HG03354 (cell line): ENCODE data around the gene POLRMT.
"Not testable (repeated sequence)": the region's sequence is repeated elsewhere in the genome, so short reads cannot be mapped to it uniquely, and the experiment has no call there.

Source experiments
- ATAC-seq: cut with Tn5 transposase; IDR thresholded peaks from one replicate; pipeline ENCODE4 v1.9.1; 2021; ENCODE audit warnings: mild to moderate bottlenecking; ENCODE audit not compliant: unreplicated experiment, poor library complexity, severe bottlenecking

POLRMT gene

DNA sequence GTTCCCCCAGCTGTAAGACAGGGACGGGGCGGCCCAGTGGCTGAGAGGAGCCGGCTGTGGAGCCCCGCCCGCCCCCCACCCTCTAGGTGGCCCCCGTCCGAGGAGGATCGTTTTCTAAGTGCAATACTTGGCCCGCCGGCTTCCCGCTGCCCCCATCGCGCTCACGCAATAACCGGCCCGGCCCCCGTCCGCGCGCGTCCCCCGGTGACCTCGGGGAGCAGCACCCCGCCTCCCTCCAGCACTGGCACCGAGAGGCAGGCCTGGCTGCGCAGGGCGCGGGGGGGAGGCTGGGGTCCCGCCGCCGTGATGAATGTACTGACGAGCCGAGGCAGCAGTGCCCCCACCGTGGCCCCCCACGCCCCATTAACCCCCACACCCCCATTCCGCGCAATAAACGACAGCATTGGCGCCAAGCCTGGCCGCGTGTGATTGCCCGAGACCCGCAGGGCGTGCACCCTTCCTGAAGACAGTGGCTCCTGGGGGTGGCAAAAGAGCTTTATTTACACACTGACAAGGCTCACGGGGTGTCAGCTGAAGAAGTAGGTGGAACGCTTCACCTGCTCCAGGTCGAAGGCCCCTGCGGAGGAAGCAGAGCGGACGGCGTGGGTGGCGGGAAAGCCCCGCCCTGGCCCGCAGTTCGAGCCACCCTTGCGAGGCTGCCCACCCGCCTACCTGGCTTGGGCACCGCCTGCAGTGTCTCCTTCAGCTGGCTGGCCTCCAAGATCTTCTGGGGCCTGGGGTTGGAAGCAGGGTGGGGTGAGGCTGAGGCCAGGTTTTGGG is 16.4 kb downstream of the POLRMT start:
- ATAC-seq: no peak

DNA sequence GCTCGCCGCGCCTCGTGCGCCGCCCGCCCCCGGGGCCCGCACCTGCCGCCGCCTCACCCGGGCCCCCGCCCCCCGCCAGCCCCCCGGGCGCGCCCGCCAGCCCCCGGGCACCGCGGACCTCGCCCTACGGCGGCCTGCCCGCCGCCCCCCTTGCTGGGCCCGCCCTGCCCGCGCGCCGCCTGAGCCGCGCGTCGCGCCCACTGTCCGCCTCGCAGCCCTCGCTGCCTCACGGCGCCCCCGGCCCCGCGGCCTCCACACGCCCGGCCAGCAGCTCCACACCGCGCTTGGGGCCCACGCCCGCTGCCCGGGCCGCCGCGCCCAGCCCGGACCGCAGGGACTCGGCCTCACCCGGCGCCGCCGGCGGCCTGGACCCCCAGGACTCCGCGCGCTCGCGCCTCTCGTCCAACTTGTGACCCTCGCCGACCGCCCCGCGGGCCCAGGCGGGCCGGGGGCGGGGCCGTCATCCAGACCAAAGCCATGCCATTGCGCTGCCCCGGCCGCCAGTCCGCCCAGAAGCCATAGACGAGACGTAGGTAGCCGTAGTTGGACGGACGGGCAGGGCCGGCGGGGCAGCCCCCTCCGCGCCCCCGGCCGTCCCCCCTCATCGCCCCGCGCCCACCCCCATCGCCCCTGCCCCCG is 17.2 kb downstream of the POLRMT start:
- no peak for ATAC-seq

DNA sequence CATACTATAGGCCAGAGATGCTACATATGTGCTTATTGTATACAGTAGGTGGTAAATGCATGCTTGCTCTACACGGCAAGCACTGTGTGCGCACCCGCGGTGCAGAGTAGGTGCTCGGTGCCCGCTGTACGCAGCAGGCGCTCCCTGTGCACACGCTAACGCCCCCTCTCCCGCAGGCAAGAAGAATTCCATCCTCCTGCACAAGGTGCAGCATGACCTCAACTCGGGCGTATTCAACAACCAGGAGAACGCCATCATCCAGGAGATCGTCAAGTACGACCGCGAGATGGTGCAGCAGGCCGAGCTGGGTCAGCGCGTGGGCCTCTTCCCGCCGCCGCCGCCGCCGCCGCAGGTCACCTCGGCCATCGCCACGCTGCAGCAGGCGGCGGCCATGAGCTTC is 17.7 kb downstream of the POLRMT start:
- ATAC-seq: no peak

DNA sequence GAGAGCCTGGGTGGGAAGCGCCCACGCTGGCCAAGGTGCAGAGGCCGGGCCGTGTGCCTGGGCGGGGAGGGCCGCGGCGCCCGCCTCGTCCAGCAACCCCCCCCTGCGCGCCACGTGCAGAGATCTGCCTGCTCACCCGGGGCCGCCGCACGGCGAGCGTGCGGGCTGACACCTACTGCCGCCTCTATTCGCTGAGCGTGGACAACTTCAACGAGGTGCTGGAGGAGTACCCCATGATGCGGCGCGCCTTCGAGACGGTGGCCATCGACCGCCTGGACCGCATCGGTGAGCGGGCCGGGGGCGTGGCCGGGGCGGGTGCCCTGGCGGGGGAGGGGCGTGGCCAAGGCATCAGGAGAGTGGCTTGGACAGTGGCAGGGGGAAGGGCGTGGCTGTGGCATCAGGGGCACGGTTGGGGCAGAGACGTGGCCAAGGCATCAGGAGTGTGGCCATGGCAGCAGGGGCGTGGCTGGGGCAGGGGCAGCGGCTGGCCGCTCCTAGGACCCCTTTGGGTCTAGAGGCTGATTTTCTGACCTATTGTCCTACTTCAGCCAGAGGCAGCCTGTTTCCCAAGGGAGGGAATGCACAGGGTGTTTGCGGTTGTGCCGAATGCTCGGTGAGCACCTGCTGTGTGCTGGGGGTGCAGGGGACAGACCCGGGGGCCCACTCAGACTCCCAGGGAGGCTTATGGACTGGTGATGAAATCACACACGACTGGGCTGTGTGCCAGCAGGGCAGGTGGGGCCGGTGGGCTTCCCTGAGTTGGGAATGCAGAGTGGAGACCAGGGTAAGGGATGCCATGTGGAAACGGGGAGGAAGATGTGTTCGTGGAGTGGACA is 19.4 kb downstream of the POLRMT start:
- ATAC-seq: no peak

DNA sequence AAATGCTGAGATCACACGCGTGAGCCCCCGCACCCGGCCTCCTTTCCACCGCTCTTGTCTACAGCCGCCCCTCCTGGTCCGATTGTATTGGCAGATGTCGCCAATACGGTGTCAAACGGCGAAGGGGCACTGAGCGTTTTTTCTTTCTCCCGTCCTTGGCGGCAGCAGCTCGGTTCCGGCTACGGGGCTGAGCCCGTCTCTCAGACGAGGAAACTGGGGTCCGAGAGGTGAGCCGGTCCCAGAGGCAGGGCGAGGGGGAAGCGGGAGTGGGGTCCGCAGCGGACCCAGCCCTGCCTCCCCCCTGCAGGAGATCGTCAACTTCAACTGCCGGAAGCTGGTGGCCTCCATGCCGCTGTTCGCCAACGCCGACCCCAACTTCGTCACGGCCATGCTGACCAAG is 20.4 kb downstream of the POLRMT start:
- ATAC-seq: no peak

DNA sequence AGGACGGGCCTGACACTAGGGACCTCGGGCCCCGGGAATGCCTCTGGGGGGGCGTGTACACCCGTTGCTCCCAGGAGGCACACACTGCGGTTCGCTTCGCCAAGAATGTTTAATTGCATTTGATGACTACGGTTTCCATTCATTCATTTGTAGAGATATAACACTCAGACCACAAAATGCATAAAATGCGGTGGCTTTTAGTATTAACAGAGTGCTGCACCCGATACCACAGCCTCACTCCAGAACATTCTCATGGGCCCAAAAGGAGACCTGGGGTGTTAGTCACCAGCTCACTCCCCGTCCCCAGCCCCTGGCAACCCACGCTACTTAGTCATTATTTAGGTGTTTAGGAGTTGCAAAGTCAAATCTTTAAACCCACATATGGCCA is 21.9 kb downstream of the POLRMT start:
- no peak for ATAC-seq

DNA sequence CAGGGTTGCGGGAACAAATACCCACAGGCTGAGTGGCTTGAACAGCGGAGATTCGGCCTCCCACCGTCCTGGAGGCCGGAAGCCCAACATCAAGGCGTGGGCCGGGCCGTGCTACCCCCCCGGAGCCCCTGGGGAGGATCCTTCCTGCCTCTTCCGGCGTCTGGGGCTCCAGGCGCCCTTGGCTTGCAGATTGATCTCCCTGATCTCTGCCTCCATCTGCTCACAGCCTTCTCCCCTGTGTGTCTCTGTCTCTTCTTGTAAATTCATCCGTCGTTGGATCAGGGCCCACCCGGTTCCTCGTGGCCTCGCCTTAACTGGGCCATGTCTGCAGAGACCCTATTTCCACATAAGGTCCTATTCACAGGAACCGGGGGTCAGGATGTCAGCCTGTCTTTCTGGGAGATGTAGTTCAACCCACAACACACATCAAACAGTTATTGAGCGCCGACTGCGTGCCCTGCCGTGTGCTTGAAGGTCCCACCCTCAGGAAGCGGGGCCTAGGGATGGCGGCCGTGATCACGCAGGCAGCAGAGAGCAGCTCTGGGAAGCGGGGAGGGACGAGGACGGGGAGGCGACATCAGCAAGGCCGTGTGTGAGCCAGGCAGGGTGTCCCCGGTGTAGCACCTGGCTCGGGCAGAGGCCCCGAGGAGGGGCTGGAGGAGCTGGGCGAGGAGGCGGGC is 22.4 kb downstream of the POLRMT start:
- ATAC-seq: no peak

DNA sequence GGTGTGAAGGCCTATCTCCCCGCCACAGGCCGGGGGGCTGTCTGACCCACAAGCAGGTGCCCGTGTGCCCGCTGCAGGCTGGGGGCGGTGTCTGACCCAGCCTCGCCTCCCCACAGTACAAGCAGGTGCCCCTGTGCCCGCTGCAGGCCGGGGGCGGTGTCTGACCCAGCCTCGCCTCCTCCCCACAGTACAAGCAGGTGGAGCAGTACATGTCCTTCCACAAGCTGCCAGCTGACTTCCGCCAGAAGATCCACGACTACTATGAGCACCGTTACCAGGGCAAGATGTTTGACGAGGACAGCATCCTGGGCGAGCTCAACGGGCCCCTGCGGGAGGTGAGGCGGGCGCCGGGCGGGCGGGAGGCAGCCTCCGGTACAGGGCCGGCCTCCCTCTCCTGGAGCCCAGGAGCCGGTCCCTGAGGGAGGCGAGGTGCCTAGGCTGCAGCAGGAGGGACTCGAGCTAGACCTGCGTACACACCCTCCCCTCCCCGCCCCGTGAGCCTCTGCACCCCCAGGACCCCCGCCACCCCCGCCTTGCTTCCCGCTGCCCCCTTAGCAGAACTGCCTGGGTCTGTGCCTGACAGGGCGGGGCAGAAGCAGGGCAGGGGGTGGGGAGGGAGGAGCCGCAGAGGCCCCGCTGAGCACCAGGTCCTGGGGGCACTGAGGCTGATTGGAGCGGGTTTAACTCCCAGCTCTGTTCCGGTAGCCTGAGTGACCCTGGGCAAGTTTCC is 23.1 kb downstream of the POLRMT start:
- no peak for ATAC-seq

DNA sequence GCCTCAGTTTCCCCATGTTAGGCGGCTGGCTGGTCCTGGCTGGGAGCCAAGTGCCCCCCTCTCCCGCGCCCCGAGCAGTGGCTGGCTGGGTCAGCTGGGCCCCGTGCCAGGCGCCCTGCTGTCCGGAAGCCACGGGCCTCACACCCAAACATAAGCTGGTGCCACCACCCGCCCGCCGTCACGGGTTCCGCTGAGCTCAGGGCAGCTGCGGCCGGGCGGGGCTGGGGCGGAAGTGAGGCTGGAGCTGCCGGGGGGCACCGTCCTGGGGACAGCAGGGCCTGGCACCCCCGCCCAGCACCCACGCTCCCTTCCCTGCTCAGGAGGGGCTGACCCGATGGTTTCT is 24.4 kb downstream of the POLRMT start:
- no peak for ATAC-seq

DNA sequence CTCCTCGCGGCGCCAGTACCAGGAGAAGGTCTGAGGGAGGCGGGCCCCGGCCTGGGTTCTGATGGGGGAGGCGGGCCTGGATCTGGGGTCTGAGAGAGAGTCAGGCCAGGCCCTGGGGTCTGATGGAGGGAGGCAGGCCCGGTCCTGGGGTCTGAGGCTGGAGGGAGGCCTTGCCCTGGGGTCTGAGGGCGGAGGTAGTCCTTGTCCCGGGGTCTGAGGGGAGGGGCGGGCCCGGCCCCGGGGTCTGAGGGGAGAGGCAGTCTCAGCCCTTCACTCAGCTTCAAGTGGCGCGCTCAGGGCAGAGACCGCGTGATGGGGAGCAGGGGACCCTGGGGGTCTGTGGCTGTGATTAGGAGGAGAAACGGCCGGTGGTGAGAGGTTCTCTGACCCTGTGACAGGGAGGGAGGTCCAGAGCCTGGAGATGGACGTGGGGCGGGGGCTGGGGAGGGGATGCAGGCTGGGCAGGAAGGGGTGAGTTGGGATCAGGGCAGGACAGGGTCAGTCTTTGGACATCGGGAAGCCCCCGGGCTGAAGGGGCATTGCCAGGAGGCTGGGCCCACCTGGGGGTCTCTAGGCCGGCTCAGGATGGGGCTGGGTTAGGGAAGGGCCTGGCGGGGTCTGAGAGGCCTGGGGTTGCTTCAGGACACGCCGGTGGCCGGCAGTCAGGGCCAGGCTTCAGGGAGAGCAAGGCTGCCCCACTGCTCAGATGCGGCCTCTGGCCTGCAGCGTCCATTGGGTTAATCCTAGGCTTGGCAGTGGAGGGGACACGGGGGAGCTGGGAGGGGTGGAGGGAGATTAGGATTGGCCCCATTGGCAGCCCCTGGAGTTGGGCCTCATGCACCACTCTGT is 25.0 kb downstream of the POLRMT start:
- no peak for ATAC-seq

DNA sequence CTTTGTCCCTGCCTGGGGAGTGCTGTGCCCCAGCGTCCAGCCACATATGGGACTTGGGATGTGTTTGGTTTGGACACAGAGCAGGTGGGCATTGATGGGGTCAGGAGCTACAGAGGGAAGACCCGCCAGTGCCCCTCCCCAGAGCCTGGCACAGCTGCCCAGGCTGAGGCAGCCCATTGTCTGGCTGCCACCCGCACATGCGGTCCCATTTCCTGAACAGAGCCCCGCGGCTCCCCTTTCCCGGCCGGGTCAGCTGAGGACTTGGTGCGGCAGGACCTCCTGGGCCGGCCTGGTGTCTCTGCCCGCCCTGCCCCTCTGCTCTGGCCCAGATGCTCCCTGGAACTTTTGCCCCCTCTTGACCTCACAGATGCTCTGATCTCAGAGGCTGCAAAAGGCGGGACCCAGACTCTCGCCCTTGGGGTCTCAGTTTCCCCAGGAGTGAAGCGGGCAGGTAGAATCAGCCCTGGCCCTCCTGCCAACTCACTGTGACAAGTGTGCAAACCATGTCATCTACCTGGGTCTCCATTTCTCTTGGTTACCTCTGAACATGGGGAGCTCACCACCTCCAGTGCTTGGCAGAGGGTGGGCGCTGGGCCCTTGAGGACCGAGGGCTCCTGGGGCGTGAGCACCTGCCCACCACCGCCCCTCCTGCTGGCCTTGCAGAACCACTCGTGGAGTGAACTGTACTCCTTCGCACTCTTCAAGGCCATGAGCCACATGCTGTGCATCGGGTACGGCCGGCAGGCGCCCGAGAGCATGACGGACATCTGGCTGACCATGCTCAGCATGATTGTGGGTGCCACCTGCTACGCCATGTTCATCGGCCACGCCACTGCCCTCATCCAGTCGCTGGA is 25.8 kb downstream of the POLRMT start:
- ATAC-seq: no peak

DNA sequence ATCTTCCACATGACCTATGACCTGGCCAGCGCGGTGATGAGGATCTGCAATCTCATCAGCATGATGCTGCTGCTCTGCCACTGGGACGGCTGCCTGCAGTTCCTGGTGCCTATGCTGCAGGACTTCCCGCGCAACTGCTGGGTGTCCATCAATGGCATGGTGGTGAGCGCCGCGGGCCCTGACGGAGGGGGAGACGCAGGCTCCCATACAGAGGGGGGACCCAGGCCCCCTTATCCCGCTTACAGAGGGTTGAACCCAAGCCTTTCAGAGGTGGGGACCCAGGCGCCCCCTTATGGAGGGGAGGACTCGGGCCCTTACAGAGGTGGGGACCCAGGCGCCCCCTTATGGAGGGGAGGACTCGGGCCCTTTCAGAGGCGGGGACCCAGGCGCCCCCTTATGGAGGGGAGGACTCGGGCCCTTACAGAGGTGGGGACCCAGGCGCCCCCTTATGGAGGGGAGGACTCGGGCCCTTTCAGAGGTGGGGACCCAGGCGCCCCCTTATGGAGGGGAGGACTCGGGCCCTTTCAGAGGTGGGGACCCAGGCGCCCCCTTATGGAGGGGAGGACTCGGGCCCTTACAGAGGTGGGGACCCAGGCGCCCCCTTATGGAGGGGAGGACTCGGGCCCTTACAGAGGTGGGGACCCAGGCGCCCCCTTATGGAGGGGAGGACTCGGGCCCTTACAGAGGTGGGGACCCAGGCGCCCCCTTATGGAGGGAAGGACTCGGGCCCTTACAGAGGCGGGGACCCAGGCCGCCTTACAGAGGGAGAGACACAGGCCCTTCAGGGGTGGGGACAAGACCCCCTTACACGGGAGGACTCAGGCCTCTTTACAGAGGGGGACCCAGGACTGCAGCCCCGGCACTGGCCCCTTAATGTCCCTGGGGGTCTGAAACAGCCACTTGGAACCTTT is 28.0 kb downstream of the POLRMT start:
- ATAC-seq: not testable (repeated sequence)

DNA sequence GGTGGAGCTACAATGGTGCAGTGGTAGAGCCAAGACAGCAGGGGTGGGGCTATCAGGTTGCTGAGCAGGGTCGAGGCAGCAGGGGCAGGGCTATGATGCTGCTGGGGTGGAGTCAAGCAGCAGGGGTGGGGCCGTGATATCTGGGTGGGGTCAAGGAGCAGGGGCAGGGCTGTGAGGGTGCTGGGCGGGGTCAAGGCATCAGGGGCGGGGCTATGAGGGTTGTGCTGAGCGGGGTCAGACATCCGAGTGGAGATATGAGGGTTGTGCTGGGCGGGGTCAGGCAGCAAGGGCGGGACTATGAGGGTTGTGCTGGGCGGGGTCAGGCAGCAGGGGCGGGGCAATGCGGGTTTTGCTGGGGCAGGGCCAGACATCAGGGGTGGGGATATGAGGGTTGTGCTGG is 29.0 kb downstream of the POLRMT start:
- no peak for ATAC-seq

DNA sequence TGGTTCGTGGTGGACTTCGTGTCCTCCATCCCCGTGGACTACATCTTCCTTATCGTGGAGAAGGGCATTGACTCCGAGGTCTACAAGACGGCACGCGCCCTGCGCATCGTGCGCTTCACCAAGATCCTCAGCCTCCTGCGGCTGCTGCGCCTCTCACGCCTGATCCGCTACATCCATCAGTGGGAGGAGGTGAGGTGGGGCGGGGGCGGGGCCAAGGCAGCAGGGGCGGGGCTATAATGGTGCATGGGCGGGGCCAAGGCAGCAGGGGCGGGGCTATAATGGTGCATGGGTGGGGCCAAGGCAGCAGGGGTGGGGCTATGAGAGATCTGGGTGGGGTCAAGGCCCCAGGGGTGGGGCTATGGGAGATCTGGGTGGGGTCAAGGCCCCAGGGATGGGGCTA is 29.6 kb downstream of the POLRMT start:
- ATAC-seq: not testable (repeated sequence)

DNA sequence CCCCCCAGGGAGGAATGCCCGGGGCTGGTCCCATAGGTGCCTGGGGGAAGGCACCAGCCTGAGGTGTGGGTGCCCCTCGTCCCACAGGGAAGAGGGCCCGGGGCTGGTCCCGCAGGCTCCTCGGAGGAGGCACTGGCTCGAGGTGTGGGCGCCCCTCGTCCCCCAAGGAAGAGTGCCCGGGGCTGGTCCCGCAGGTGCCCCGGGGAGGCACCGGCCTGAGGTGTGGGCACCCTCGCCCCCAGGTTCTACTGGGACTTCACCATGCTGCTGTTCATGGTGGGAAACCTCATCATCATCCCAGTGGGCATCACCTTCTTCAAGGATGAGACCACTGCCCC is 30.1 kb downstream of the POLRMT start:
- not testable (repeated sequence) for ATAC-seq

DNA sequence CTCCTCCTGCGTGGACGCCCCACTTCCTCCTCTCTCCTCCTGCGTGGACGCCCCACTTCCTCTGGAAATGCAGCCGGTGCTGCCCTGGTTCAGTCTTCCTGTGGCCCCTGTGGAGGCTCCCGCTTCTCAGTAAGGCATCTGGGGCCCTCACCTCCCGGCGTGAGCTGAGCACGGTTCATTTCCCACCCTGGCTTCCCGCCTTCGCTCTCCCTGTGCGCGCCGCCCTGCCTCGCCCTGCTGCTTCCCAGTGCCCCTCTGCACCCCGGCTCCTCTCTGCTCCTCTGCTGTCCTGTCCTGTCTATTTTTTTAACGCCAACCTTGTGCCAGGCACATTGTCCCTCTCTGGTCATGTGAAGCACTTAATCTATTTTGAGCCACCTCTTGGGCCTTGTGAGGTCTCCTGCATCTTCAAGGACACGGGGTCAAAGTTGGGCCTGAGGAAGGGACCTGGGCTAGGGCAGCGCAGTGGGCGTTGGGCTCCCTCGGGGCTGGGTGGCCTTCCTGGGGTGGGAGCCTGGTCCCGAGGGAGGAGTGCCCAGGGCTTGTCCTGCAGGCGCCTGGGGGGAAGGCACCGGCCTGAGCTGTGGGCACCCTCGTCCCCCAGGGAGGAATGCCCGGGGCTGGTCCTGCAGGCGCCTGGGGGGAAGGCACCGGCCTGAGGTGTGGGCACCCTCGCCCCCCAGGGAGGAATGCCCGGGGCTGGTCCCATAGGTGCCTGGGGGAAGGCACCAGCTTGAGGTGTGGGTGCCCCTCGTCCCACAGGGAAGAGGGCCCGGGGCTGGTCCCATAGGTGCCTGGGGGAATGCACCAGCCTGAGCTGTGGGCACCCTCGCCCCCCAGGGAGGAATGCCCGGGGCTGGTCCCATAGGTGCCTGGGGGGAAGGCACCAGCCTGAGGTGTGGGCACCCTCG is 30.7 kb downstream of the POLRMT start:
- no peak for ATAC-seq
